Panc1 (cell line): ENCODE data around the gene MAP3K1. TPM values are rescaled to one million over a fixed set of nuclear protein-coding genes. Genes with fewer than 3 reads are reported as not detected.

Source experiments
- ATAC-seq: fragments of 200-7000 bp; cut with Tn5 transposase; 2 replicates; pipeline ENCODE4 v1.9.1; 2020; ENCODE audit warnings: mild to moderate bottlenecking, moderate library complexity
- BruUV-seq: library from RNA; stranded (reverse); fragments of 400-500 nt; replicated peaks from 2 replicates; lab custom pipeline; 2021; lab: Mats Ljungman, UMichigan
- CTCF ChIA-PET: fragments of 300-600 bp; sonication (Branson Sonifier 250); formaldehyde crosslinking; loops from one replicate; lab custom pipeline; 2022; ENCODE audit warnings: antibody characterized with exemption; lab: Charles Lee
- POLR2A ChIA-PET: fragments of 300-600 bp; sonication (Branson Sonifier 250); formaldehyde crosslinking; loops from one replicate; lab custom pipeline; 2022; ENCODE audit warnings: antibody characterized with exemption; lab: Charles Lee
- DNase-seq: peaks from one replicate; pipeline ENCODE4 v3.0.0-alpha.2; 2010; ENCODE audit warnings: low read depth, low spot score
- H3K27ac ChIP-seq: 2 replicates; pipeline ENCODE4 v1.5.1; 2011; ENCODE audit warnings: mild to moderate bottlenecking, low read length, inconsistent platforms
- H3K27me3 ChIP-seq: fragments of 200-500 bp; sonication (Bioruptor generic); 2 replicates; pipeline ENCODE4 v1.6.0; 2014; ENCODE audit warnings: low read length, inconsistent platforms; ENCODE audit not compliant: control insufficient read depth, insufficient read depth
- H3K36me3 ChIP-seq: fragments of 200-500 bp; sonication (Bioruptor generic); 2 replicates; pipeline ENCODE4 v1.5.1; 2014; ENCODE audit warnings: inconsistent platforms, mild to moderate bottlenecking, low read length, moderate library complexity; ENCODE audit not compliant: control insufficient read depth, insufficient read depth
- H3K4me1 ChIP-seq: 2 replicates; pipeline ENCODE4 v1.5.1; 2011; ENCODE audit warnings: inconsistent platforms, mild to moderate bottlenecking, low read length, moderate library complexity; ENCODE audit not compliant: control insufficient read depth, insufficient read depth
- H3K4me3 ChIP-seq, 2 experiments: 2 replicates each; pipeline ENCODE4 v1.5.1; 2011 to 2012; ENCODE audit warnings: low read depth in 2 of 2, low read length in 2 of 2, mild to moderate bottlenecking in 2 of 2, inconsistent platforms in 1 of 2, moderate library complexity in 1 of 2
- H3K9me3 ChIP-seq: fragments of 200-500 bp; sonication (Bioruptor generic); 2 replicates; pipeline ENCODE4 v1.5.1; 2014; ENCODE audit warnings: low read depth, mild to moderate bottlenecking, inconsistent platforms, low read length, moderate library complexity; ENCODE audit not compliant: control insufficient read depth, insufficient read depth
- POLR2AphosphoS5 ChIP-seq: IDR thresholded peaks from 2 replicates; pipeline ENCODE4 v1.6.1; 2012; ENCODE audit warnings: mild to moderate bottlenecking, low read depth, low read length, moderate library complexity
- SIN3A ChIP-seq: IDR thresholded peaks from 2 replicates; pipeline ENCODE4 v1.6.1; 2012; ENCODE audit warnings: low read depth, mild to moderate bottlenecking, low read length, moderate library complexity, borderline replicate concordance; ENCODE audit not compliant: insufficient read depth
- TCF7L2 ChIP-seq: IDR thresholded peaks from 2 replicates; pipeline ENCODE4 v1.6.1; 2011; ENCODE audit warnings: mild to moderate bottlenecking, low read depth, low read length, inconsistent platforms
- in situ Hi-C: cut with HindIII; loops from 2 replicates; pipeline ENCODE4 v1.10.0; 2016; ENCODE audit warnings: low sequenced_read_pairs, low pct_unique_long_range_greater_than_20kb
- intact Hi-C: fragments of 100-400 bp; cut with micrococcal nuclease; formaldehyde crosslinking; loops from one replicate; pipeline ENCODE4 v1.10.0; 2022; ENCODE audit not compliant: unreplicated experiment
- total RNA-seq: library from RNA; stranded (reverse); gene quantifications from one replicate; pipeline ENCODE4 v1.2.1, GENCODE V29; 2021; ENCODE audit not compliant: unreplicated experiment
- TF ChIP-seq, protein P1 (sequence below): fragments of 450-650 bp; IDR thresholded peaks from 2 replicates; pipeline ENCODE4 v1.5.1; 2017; ENCODE audit warnings: mild to moderate bottlenecking
- TF ChIP-seq, protein P2 (sequence below), 2 experiments: IDR thresholded peaks; 2 replicates each; pipeline ENCODE4 v1.6.1; 2011 to 2012; ENCODE audit warnings: low read depth in 2 of 2, control low read depth in 1 of 2, low read length in 1 of 2, mild to moderate bottlenecking in 1 of 2, moderate library complexity in 1 of 2; ENCODE audit not compliant: insufficient read depth in 1 of 2

The MAP3K1 gene
- total RNA-seq, 1 experiment from 2014 or later = 6.2 TPM

DNA sequence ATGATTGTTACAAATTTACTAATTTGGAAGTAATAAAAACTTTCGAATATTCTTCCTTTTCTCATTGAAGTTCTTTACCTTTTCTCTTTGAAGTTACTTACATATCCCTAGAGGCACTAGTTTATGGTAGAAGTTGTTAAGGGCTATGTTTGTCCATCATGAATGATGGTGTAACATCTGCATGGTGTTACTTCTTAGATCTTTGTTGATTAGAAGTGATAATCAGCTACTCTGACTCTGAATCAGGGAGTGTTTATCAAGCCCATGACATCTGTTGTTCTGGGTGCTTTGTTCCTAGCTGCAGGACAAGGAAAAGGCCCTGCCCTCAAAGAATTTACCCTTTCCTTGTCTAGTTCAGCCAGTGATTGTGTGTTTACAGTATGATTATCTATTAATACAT lies 32.9 kb downstream of the MAP3K1 start:
- DNase-seq (no peak), ATAC-seq (no peak)
- Histone ChIP-seq H3K36me3 (no peaks in the 10 kb centered on the region), H3K27ac (no peak overlapping the region), H3K27me3 (no peaks in the 10 kb centered on the region), H3K4me3 (no peak overlapping the region), H3K9me3 (no peaks in the 10 kb centered on the region), H3K4me1 (0 out of 2 replicates have a peak, but pooled peaks cover 2% of the 10 kb centered on the region)
- CTCF ChIA-PET = no interaction called here
- TF ChIP-seq TCF7L2 (no peak), POLR2AphosphoS5 (no peak), SIN3A (no peak)
- TF ChIP-seq, protein P1, sequence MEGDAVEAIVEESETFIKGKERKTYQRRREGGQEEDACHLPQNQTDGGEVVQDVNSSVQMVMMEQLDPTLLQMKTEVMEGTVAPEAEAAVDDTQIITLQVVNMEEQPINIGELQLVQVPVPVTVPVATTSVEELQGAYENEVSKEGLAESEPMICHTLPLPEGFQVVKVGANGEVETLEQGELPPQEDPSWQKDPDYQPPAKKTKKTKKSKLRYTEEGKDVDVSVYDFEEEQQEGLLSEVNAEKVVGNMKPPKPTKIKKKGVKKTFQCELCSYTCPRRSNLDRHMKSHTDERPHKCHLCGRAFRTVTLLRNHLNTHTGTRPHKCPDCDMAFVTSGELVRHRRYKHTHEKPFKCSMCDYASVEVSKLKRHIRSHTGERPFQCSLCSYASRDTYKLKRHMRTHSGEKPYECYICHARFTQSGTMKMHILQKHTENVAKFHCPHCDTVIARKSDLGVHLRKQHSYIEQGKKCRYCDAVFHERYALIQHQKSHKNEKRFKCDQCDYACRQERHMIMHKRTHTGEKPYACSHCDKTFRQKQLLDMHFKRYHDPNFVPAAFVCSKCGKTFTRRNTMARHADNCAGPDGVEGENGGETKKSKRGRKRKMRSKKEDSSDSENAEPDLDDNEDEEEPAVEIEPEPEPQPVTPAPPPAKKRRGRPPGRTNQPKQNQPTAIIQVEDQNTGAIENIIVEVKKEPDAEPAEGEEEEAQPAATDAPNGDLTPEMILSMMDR = no peak
- TF ChIP-seq, protein P2, sequence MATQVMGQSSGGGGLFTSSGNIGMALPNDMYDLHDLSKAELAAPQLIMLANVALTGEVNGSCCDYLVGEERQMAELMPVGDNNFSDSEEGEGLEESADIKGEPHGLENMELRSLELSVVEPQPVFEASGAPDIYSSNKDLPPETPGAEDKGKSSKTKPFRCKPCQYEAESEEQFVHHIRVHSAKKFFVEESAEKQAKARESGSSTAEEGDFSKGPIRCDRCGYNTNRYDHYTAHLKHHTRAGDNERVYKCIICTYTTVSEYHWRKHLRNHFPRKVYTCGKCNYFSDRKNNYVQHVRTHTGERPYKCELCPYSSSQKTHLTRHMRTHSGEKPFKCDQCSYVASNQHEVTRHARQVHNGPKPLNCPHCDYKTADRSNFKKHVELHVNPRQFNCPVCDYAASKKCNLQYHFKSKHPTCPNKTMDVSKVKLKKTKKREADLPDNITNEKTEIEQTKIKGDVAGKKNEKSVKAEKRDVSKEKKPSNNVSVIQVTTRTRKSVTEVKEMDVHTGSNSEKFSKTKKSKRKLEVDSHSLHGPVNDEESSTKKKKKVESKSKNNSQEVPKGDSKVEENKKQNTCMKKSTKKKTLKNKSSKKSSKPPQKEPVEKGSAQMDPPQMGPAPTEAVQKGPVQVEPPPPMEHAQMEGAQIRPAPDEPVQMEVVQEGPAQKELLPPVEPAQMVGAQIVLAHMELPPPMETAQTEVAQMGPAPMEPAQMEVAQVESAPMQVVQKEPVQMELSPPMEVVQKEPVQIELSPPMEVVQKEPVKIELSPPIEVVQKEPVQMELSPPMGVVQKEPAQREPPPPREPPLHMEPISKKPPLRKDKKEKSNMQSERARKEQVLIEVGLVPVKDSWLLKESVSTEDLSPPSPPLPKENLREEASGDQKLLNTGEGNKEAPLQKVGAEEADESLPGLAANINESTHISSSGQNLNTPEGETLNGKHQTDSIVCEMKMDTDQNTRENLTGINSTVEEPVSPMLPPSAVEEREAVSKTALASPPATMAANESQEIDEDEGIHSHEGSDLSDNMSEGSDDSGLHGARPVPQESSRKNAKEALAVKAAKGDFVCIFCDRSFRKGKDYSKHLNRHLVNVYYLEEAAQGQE (IDR thresholded peaks at IDR 0.05; ENCODE audit: insufficient read depth in 1 of 2, low read depth in 2 of 2, low read length in 1 of 2) = no peak
- POLR2A ChIA-PET = no interaction called here
- in situ Hi-C loops (no loop called here), intact Hi-C loops (no loop called here)
- BruUV-seq = no TSS peak

DNA sequence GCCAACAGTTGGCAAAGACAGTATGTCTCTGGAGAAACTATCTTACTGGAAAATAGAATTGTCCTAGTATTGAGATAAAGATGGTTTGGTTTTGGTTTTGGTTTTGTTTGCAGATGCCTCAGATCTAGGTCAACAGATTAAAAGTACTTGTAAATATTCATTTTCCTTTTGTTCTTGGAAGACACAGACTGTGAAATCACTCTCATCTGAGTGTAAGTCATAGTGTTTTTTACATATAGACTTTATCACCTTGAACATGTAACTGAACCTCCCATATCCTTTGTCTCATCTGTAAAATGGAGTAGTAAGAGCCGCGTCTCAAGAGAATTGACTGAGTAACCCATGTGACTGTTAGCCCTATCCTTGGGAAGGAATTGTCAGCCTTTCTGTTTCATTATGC lies 34.3 kb downstream of the MAP3K1 start:
- in situ Hi-C loops (no loop called here), intact Hi-C loops (no loop called here)
- no peak for DNase-seq
- ChIA-PET CTCF (no interaction called here), POLR2A (no interaction called here)
- no TSS peak for BruUV-seq
- Histone ChIP-seq H3K4me1 (0 out of 2 replicates have a peak, but pooled peaks cover 2% of the 10 kb centered on the region), H3K9me3 (no peaks in the 10 kb centered on the region), H3K27me3 (no peaks in the 10 kb centered on the region), H3K36me3 (no peaks in the 10 kb centered on the region), H3K27ac (no peak overlapping the region), H3K4me3 (no peak overlapping the region)
- no peak for ATAC-seq
- no peak for TF ChIP-seq POLR2AphosphoS5
- TF ChIP-seq, protein P1 = no peak
- TF ChIP-seq TCF7L2 = no peak
- TF ChIP-seq, protein P2 (IDR thresholded peaks at IDR 0.05; ENCODE audit: insufficient read depth in 1 of 2, low read depth in 2 of 2, low read length in 1 of 2) = no peak
- TF ChIP-seq SIN3A = no peak
